GDM1 (cell line): ENCODE results near the gene FBXO45.
"Not testable (repeated sequence)": the region's sequence is repeated elsewhere in the genome, so short reads cannot be mapped to it uniquely, and the experiment has no call there.

ENCODE experiments used
- DNase-seq: peaks from one replicate; lab custom pipeline; 2025; lab: John Stamatoyannopoulos, UW

Gene FBXO45

GRCh38 chr3:196568246-196569002, at the start of gene FBXO45, which contains the start of gene WDR53:
FBXO45 (plus strand) TSS chr3:196568660; CDS start chr3:196568985, 325 bp downstream.
WDR53 (minus strand) TSS chr3:196568554; CDS start chr3:196561475, 7,079 bp downstream.
- peak; percentile 95 for DNase-seq

- peak; percentile 59 for DNase-seq
Observed at GRCh38 chr3:196518966-196519717, 49.3 kb upstream of the FBXO45 start.

- no peak for DNase-seq
Observed at GRCh38 chr3:196519718-196520082, 48.8 kb upstream of the FBXO45 start.

- DNase-seq = not testable (repeated sequence)
Observed at GRCh38 chr3:196521291-196521690, 47.2 kb upstream of the FBXO45 start.

- DNase-seq = no peak
Observed at GRCh38 chr3:196523841-196524240, 44.6 kb upstream of the FBXO45 start.

GRCh38 chr3:196524527-196524926, 43.9 kb upstream of the FBXO45 start:
- peak; percentile 46 for DNase-seq

GRCh38 chr3:196525141-196525540, 43.3 kb upstream of the FBXO45 start:
- DNase-seq = no peak

- peak; percentile 61 for DNase-seq
Observed at GRCh38 chr3:196528639-196529233, 39.7 kb upstream of the FBXO45 start.

- DNase-seq = no peak
Observed at GRCh38 chr3:196531418-196531817, 37.0 kb upstream of the FBXO45 start.

- DNase-seq = no peak
Observed at GRCh38 chr3:196533260-196533681, 35.2 kb upstream of the FBXO45 start.

GRCh38 chr3:196537319-196537984, 31.0 kb upstream of the FBXO45 start:
- DNase-seq = no peak

- no peak for DNase-seq
Observed at GRCh38 chr3:196541684-196542445, 26.6 kb upstream of the FBXO45 start.

- DNase-seq = no peak
Observed at GRCh38 chr3:196544491-196544992, 23.9 kb upstream of the FBXO45 start.

GRCh38 chr3:196546537-196546936, 21.9 kb upstream of the FBXO45 start:
- DNase-seq = no peak

- DNase-seq = no peak
Observed at GRCh38 chr3:196547067-196547466, 21.4 kb upstream of the FBXO45 start.

- not testable (repeated sequence) for DNase-seq
Observed at GRCh38 chr3:196549312-196549711, 19.1 kb upstream of the FBXO45 start.

GRCh38 chr3:196550172-196550571, 18.3 kb upstream of the FBXO45 start:
- DNase-seq = not testable (repeated sequence)

GRCh38 chr3:196552253-196552652, 16.2 kb upstream of the FBXO45 start:
- DNase-seq = no peak

- no peak for DNase-seq
Observed at GRCh38 chr3:196553551-196553950, 14.9 kb upstream of the FBXO45 start.

GRCh38 chr3:196554205-196554604, 14.3 kb upstream of the FBXO45 start:
- peak; percentile 68 for DNase-seq

GRCh38 chr3:196555295-196555694, 13.2 kb upstream of the FBXO45 start:
- no peak for DNase-seq
